Fibroblast of skin of right quadriceps (primary cell): Measurements from ENCODE around the gene FAM229B.
"Not testable (repeated sequence)": the region's sequence is repeated elsewhere in the genome, so short reads cannot be mapped to it uniquely, and the experiment has no call there.

Source experiments
- DNase-seq: peaks from one replicate; pipeline ENCODE4 v3.0.0-alpha.2; 2013

FAM229B gene

DNA sequence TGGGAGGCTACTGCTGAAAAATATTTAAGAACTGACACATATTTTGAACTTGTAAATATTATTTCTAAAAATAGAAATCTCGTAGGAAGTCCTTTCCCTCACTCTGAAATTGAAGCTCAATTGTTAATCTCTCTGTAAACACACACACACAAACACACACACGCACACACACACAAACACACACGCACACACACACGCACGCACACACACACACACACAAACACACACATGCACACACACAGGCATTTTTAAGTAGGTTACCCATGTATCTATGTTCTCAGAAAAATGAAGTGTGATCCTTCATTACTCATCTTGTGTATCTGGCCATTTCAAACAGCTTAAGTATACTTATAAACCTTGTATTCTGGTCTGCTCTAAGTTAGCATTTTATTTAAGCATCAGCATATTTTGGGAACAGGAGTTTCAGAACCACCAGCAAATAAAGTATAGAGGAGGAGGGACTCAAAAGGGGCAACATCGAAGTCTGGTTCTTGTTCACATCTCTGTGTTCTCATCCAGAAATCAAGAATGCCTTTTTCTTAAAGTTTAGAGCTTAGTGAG is 21.9 kb upstream of the FAM229B start:
- DNase-seq: no peak

DNA sequence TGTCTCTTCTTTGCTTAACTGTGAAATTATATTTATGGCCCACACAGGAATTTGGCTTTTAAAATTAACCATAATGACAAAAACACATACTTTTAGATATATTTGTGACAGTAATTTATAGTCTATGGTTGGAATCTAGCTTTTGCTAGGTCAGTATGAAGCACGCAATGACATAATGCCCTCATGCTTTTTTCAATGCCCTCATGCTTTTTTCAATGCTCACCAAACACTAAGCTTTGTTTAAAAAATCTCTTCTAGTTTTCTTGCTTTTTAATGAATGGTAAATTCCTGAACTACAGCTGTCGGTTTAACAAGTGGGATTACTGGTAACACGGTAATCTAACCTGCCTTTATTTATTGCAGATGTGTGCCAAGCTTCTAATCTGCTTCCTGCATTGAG is 20.8 kb upstream of the FAM229B start:
- no peak for DNase-seq

DNA sequence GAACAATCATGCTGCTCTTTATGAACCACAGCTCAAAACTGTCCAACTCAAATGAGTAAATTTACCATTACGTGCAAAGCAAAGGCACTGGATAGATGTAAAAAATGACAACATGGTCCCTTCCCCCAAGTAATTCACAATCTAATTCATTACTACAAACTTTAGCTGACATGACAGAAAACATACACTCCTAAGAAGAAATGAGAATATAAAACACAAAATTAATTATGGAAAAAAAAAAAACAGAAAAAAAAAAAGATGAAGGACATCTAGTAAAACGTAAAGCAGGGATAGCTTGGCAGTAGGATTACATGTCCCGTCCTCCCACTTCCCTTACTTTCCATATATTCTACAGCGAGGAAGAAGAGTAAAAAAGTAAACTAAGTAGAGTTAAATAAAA is 5.8 kb upstream of the FAM229B start:
- DNase-seq: no peak

DNA sequence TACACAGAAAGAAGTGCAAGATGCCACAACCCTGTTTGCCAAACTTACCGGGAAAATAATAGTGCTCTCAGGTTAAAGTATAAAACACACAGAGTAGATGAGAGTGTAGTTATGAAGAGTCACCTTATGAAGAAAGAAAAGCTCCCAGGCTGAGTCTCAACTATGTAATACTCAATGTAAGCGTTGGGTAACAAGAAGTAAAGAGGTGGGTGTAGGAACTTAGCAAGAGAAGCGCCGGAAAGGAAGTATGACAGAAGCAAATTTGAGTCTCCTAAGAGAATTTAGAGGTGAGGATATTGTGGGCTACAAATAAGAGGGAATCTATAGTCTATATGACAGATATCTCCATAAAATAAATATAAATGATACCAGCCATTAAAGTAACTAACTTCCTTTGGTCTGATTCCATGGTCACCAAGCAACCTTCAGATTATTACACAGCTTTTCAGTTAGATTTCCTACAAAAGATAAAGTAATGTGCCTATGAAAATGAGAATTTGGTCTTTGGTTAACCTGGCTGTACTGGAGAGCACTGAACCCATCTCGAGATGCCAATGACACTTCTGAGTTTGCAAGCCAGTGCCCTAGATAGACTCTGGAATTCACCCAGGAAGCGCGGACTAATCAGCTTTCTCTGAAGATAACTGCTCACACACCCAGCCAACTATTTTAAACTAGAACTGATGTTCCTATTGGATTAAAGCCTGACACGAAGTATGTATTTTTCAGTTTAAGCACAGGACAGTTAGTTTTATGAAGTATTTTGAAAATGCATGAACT is 1.9 kb upstream of the FAM229B start:
- no peak for DNase-seq

DNA sequence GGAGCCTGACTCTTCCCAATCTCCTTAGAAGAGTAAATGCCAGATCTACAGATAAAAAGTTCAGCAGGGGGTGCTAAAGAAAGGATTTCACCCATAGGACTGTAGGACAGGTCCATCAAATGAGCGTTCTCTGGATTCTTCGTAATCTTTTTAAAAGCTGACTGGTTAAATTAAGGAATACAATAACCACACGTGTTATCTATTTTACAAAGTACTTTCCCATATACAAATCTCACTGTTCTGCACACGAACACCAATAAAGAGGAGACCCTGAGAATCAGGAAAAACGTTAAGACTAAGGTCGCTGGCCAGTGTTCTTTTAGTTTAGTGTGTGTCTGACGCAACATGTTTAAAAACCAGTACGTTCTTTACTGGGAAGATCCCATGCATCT is 651 bp upstream of the FAM229B start:
- peak; percentile 66 for DNase-seq

DNA sequence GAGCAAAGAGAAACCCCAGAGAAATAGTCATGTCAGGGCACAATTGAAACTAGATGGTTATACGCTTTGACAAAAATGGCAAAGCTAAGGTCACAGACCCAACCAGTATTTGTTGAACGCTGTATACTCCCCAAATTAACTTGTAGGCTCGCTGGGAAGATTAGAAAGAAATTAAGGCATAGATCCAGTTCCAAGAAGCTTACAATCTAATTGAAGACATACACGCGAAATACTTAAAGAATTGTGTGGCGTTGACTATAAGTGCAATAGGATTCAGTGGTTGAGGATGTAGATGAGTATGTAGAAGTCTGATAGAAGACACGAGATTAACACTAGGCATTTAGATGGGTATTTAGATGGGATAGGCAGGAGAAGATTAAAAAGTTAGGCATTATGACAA is 525 bp downstream of the FAM229B start:
- no peak for DNase-seq

DNA sequence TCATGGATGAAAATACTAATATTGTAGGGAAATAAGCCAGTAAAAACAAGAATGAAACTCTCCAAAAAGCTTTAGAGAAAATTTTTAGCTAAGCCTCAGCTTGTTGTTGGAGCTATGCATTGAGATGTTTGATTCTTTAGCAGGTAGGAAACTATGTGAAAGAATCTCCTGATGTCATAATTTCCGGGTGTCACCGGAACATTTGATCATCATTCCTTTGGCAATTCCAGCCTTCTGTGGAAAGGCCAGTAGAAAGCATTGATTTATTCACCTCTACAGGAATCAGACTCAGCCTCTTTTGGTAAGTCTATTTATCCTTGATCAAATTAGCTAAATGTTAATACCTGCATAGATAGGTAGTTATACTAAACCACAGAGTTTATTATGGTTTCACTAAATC is 9.5 kb downstream of the FAM229B start:
- no peak for DNase-seq

DNA sequence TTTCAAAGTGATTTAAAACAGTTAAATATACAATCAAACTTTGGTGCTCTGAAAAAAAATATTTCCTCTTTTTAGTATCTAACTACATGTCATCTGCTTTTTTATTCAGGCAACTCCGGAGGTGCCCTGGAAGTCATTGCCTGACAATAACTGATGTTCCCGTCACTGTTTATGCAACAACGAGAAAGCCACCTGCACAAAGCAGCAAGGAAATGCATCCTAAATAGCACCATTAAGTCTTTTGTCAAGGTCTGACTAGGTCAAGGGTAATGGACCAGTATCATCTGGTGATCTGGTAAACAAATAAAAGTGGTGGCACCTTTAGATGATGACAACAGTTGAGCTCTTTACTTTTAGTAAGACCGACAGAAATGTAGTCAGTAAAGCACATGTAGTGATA is 13.2 kb downstream of the FAM229B start:
- DNase-seq: no peak

DNA sequence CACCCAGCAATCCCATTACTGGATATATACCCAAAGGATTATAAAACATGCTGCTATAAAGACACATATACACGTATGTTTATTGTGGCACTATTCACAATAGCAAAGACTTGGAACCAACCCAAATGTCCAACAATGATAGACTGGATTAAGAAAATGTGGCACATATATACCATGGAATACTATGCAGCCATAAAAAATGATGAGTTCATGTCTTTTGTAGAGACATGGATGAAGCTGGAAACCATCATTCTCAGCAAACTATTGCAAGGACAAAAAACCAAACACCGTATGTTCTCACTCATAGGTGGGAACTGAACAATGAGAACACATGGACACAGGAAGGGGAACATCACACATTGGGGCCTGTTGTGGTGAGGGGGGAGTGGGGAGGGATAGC is 18.6 kb downstream of the FAM229B start:
- not testable (repeated sequence) for DNase-seq

DNA sequence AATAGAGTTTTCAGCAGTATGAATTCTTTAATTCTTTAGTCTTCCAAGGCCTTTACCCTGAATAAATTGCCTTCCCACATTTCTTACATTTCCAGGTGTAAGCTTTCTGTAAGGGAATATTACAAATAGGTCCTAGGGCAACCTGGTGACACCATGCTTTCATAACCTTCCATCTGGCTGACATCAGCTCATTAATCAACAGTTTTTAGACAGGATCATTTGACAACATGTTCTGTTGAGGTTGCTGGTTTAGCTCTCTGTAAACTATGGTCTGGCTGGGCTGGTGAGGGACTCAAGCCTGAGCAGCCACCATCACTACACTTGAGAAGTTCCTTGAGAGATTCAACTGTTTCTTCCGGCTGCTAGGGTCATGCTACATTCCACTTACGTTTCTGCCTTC is 19.2 kb downstream of the FAM229B start:
- DNase-seq: no peak

DNA sequence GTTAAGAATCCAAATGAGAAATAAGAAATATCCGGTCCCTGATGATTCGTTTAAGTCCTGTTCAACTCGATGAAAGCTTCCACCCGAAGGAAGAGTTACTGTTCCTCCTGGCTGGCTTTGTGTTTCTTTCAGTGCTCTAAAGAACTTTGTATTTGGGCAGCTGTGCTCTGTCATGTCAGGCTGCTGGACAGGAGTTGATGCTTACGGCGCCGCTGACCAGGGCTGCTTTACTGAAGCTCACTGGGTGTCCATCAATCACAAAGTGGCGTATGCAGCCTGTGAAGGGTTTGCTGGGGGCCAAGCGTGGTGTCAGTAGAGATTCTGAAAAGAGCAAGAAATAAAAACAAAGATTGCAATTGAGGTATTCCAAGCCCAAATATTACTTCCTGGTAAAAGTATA is 21.9 kb downstream of the FAM229B start:
- no peak for DNase-seq

DNA sequence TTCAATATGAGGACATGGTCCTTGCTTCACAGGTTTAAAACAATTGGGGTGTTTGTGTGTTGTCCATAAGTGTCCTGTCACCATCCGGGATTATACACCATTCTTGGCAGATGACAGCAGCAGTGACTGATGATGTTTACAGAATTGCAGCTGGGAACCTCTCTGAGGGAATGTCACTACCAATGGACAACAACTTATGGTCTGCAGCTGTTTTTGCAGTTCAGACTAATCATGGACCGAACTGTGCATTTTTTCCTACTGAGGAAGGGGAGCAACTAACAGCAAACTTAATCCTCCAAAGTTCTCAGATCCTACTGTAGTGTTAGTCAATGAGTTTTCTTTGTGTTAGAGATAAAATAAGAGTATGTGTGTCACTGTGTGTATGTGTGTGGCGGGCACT is 26.0 kb downstream of the FAM229B start:
- DNase-seq: no peak

DNA sequence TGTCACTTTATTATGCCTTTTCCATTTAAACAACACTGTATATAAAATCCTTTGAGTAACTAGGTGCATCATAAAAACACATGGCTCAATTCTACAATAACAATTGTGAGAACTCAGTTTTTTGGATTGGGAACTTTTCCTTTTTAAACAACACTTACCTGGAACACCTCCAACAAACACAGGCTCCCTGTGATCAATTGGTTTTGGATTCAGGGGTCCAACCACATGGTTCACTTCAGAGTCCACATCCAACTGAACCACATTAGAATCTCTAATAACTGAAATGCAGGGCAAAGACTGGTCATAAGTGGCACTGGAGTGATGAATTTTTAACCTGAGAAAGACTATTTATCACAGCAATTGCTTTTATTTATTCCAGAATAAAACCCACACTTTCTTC is 26.5 kb downstream of the FAM229B start:
- no peak for DNase-seq

DNA sequence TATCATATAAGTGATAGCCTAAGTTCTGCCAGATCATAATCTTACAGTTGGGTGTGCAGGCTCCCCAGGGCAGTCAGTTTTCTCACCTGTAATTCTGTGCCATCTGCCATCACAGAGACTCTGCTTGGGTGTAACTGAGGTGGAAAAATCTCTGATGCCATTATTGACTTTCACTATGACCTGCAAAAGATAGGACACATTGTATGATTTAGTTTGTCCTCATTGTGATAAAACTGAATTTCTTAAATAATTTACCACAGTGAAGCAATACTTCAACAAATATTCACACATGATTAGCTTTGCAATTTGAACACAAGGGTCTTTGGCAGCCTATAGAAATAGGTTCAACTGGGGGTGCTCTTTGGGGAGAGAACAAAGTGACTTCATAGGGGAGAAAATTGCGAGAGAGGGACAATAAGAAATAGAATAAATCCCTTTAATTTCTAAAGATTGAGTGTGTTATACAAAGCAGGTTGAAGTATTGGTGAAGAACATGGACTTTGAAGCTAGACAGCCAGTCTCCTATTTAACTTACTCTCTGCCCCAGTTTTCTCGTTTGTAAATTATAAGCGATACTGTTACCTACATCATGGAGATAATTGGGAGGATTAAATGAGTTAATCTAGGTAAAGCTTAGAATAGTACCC is 27.3 kb downstream of the FAM229B start:
- no peak for DNase-seq

DNA sequence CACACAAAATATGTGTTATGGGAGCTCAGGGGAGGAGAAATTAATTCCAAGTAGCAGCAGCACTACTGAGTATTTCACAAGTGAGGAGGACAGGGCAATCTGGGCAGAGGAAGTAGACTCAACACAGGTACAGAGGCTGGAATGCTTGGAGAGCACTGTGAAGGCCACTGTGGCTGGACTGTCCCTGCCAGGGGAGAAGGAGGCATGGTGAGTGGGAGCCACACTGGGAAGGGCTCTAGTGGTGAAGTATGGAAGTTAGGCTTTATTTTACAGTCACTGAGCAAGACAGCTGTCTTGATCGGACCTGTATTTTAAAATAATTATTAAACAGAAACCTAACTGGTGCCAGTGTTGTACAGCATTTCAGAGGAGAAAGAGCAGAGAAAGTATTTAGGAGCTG is 28.8 kb downstream of the FAM229B start:
- no peak for DNase-seq

DNA sequence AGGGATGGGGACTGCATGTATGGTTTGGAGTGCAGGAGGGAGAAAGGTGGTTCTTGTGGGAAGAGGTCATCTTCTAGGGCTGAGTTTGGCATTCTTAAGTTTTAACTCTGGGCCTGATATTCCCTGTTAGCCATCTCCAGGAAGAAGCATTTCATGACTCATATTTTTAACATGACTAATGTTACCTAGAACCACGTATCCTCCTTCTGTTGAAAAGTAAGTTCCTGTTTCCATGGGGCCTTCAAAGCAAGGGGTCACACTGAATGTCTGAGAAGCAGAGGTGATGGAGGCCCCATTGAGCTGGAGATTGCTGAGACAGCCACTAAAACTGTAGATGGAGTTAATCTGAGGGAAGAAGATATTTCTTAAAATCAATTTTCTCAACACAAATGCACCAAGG is 30.2 kb downstream of the FAM229B start:
- peak; percentile 50 for DNase-seq

DNA sequence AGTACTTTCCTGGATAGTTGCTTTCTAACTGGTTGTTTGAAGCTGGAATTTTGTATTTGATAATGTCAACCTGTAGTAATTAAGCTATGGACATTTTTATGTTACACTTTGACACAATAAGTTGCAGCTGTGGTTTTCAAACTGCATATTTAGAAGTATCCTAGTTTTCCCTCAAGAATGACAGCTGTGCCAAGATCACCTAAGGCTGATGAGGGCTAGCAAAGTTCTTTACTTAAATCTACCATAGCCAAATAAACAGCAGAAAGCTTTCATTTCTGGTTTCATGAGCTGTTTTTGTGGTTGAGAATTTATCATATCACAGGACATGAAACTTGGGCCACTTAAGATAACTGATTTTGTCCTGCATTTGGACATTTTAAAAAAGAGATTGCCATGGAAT is 30.6 kb downstream of the FAM229B start:
- no peak for DNase-seq

DNA sequence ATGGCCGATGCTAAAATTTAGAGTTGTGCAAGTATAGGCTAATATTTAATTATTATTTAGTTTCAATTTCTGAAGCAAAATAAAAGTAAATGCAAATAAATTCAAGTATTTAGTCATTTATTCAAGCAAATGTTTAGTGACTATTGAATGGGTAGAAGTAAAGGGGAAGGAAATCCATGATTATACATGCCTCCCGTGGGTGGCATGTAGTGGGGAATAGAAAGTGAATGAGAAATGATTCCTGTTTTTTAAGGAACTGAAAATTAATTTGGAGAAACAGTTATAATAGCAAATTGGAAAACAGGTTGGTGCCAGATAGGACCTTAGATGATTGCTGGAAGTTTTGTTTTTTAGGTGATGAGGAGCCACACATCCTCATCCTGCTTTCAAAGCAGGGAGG is 35.4 kb downstream of the FAM229B start:
- no peak for DNase-seq

DNA sequence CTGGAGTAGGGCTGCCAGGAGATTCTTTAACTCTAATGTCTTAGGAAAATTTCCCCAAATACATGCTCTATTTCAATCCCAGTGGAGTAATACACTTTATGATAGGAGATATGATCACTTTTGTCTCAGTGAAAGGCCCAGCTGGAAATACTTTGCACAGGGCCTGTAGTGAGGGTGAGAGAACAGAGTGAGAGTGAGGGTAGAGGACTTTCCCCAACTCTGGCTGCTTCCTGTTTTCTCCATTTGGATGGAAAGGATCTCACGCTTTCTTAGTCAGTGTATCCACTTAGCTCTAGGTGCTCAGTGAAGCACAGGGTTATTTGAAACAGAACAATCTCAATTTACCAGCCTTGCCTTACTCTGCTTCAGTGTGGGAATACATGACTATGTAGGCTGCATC is 36.6 kb downstream of the FAM229B start:
- no peak for DNase-seq

DNA sequence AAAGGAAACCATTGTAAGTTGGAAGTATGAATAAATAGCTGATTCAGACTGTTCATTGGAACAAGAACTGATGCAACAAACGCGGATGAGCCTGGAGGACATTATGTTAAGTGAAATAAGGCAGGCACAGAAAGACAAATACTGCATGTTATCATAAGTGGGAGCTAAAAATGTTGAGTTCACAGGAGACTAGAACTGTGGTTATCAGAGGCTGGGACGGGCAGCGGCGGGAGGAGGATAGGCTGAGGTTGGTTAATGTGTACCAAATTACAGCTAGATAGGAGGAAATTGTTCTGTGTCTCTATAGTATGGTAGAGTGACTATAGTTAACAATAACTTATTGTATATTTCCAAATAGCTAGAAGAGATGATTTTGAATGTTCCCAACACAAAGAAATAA is 40.8 kb downstream of the FAM229B start:
- no peak for DNase-seq

DNA sequence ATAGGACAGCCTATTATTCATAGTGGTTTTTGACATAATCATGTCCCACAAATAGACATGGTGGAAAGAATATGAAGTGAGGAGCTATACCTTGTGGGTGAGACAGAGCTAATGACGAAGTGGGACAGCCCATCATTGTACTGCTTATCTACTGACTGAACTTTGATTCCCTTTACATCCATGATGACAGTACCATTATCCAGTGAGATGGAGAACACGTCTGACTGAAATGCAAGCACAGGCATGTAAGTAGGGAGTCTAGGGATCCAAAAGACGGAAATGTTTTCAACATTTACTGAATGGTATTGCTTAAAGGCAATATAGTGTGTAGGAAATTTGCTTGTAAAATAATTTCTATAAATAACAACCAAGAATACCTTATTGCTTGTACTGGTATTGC is 43.5 kb downstream of the FAM229B start:
- DNase-seq: no peak

DNA sequence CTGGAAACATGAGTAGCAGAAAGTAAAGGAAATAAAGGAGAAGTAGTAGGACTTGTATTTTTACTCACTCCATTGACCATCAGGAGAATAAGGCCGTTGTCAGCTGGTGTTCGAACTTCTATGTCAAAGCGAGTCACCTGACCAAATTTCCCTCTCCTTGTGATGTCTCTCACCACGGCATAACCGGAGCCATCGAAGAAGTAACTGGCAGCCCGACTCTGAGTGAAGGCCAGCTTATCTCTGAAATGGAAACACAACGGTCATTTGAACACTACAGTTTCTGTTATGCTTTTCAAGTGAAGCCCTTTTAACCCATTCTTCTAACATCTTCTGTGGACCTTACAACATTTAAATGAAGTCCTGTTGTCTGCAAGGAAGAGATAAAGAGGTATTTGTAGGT is 51.7 kb downstream of the FAM229B start:
- no peak for DNase-seq

DNA sequence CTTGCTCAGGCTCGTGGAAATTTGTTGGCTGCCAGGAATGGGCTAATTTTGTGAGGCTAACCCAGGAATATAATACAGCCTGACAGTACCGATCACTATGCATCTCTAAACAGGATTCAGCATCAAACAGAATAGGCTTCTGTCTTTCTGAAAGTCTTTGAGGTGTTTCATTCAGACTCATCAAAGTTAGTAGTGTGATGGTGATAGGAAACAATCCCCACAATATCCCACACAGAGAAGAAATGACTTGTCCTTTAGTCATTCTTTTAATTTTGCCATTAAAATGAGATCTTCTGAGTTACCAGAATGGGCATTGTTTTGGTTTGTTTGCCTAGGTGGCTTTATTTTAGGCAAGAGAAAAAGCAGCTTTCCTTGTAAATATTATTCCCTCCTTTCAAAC is 54.3 kb downstream of the FAM229B start:
- DNase-seq: no peak

DNA sequence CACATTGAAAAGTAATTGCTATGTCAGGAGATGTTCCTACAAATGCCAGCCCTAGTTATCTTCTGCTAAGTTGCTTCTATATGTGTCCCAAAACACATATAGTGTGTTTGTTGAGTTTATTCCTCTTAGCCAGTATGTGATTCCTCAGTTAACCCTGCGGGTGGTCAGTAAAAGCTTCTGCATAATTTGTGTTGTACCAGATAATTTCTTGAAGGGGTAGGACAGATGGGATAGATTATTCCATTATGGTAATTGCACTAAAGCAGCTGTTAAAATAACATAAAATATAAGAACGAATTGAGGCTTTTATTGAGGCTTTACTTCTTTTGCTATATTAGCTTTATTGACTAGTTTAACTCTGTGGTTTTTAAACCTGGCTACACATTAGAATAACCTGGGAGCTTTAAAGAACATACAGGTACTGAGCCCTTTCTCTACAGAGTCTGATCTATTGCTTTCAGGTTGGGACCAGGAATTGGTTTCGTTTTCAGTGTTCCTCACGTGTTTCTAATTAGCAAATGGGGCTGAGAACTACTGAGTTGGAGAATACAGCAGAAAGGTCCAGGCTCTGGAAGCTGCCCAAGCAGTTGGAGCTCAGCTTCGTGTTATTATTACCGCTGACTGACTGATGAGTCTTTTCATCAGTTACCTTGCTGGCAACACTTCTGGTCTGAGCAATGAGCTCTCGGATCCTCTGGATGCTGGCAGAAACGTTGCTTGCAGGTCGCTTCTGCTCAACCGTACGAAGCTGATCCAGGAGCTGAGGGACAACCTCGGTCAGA is 56.9 kb downstream of the FAM229B start:
- peak; percentile 79 for DNase-seq
